SH-SY5Y (cell line): ENCODE measurements around the gene POLA1.

Experiments
- GATA2 ChIP-seq: IDR thresholded peaks from 2 replicates; pipeline ENCODE4 v1.6.1; 2011; ENCODE audit warnings: mild to moderate bottlenecking, low read depth, low read length
- GATA3 ChIP-seq: IDR thresholded peaks from 2 replicates; pipeline ENCODE4 v1.6.1; 2011; ENCODE audit warnings: low read depth, mild to moderate bottlenecking, low read length, moderate library complexity

The POLA1 gene

DNA sequence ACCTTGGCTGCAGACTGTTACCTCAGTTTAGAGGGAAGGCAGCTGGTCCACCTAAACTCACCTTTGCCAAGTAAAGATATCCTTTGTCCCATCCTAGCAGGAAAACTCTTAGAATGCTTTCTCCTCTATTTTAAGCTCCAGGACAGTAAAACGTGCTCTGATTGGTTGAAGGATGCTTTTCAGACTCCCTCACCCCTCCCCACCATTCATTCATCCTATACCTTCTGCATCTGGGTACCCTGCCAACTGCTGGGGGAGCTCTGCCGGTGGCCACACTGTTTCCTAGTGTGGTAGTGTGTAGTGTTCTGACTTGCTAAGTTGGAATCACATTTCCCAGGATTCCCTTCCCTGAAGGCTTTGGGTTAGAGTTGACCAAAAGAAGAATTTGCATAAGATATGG is 20.3 kb upstream of the POLA1 start:
- TF ChIP-seq GATA3 = no peak
- TF ChIP-seq GATA2 = no peak

DNA sequence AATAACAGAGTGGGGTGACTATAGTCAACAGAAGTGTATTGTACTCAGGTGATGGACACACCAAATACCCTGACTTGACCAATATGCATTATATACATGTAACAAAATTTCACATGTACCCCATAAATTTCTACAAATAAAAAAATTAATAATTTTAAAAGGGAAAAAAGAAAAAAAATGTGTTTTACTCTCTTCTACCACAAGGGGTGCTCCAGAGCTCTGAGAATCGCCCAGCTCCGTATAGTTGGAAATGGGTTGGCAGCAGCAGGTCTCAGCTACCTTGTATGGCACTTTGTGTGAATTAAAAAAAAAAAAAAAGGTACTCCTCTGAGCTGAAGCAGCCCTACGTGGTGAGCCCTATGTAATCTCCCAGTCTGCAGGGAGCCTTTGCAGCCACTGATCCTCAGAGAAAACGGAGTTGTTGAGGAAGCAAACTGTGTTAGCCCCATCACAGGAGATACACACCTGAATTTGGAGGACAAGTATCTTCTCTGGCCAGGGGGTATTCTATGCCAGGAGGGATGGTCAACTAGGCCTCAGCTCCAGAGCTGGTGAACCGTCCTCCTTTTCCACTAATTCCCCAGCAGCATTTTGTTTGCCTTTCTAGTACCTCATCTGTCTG is 17.2 kb upstream of the POLA1 start:
- no peak for TF ChIP-seq GATA3
- TF ChIP-seq GATA2 = no peak

DNA sequence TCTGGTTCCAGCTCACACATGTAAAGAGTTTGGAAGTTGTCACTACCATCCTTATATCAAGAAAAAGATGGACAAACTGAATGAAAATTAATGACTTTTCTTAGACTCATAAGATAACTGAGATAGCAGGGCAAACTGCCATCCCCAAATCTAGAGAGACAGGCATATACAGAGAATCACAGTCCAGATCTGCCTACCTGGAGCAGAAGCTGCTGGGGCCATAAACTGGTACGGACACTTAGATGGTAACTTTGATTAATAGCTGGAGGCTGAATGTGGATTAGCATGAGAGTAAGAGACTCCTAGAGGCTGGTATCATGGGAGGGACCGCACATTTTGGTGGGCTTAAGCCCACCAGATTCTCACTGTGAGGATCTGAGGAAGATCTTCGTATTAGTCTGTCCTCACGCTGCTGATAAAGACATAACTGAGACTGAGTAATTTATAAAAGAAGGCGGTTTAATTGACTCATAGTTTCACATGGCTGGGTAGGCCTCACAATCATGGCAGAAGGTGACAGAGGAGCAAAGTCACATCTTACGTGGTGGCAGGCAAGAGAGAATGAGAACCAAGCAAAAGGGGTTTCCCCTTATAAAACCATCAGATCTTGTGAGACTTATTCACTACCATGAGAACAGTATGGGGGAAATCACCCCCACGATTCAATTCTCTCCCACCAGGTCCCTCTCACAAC is 10.8 kb upstream of the POLA1 start:
- TF ChIP-seq GATA2 (no peak), GATA3 (no peak)

DNA sequence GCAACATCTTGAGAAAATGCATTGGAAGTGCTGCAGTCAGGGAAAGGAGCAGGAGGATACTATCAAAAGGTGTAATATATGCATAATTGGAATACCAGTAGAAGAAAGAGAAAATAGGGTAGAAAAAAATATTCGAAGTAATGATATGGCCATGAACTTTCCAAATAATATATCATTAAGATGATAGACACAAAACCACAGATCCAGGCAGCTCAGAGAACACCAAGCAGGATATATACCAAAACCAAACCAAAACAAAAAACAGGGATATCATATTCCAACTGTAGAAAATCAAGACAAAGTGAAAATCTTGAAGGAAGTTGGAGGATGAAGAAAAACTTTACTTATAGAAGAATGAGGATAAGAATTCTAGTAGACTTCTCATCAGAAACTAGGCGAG is 9.7 kb upstream of the POLA1 start:
- no peak for TF ChIP-seq GATA3
- TF ChIP-seq GATA2 = no peak

DNA sequence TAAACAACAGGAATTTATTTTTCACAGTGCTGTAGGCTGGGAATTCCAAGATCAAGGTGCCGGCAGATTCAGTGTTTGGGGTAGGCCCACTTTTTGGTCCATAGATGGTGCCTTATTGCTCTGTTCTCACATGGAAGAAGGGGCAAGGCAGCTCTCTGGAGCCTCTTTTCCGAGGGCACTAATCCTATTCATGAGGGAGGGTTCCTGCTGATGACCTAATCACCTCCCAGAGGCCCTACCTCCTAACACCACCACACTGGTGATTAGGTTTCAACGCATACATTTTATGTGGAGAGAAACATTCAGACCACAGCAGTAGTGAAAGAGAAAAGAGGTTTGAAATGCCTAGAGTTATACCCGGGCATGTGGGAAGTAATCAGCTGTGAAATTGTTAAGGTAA is 1.4 kb upstream of the POLA1 start:
- TF ChIP-seq GATA3 (no peak), GATA2 (no peak)

DNA sequence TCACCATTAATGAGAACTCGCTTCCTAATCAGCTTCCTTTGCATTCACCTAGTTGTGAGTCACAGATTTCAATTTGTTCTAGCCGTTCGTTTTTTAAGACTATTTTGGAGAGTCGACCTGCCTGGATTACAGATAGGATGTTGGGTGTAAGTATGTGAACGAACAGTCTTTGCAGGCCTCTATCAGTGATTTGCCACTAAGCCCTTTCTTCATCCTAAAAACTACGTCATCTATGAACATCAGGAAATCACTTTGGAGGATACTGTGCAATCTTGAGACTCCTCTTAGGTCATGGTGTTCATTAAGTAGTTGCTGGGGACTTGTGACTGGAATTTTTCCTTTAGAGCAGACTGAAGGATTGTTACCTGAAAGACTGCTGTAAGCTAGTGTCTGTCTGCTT is 1.1 kb downstream of the POLA1 start:
- TF ChIP-seq GATA2 (no peak), GATA3 (no peak)

DNA sequence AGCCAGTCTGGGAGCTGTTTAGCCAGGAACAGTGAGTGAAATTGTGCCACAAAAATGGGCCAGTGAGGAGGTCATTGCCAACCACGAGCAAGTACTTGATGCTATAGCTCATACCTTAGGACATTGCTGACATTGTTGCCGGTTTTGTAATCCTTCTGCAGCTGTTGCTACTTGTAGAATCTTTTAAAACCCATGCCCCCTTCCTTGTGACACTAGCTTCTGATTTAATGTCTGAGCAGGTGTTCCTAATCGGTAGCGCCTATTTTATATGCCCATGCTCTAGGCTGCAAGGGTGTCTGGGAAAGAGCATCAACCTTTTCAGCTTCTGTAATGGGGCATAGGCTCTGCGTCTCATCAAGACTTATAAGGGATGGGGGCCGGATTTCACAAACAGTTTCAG is 2.6 kb downstream of the POLA1 start:
- TF ChIP-seq GATA2 = no peak
- no peak for TF ChIP-seq GATA3

DNA sequence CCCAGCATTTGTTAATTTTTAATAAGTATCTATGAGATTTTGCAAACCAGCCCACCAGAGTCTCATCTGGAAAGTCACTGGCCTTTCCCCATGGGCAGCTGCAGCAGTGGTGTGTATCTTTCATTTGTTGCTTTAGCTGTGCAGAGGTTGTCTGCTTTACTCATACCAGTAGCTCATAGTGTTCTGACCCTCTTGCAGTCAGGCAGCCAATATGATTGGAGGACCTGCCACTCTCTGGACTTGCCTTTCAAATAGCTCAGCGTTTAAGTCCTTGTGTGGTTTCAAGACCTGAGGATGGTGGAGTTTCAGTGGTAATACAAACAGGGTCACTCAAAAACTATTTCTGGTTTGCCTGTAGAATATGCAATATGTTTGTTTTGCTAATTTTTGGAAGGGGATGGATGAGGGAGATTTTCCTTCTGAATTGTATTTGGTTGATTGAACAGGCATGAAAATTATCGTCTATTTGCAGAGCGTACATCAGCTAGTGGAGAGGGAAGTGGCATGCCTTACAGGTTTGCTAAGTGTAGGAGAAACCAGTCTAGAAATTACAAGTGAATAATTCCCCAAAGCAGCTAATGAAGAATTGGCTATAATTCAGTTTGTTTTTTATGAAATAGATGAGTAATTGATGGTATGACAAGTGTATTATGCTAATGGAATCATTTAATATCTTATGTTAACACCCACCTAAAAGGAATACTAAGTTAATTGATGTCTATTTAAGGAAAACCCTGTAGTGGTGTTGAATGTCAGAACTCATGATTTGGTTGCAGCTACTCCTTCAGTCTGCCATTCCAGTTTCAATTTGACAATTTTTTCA is 8.9 kb downstream of the POLA1 start:
- TF ChIP-seq GATA2 = no peak
- TF ChIP-seq GATA3 = no peak

DNA sequence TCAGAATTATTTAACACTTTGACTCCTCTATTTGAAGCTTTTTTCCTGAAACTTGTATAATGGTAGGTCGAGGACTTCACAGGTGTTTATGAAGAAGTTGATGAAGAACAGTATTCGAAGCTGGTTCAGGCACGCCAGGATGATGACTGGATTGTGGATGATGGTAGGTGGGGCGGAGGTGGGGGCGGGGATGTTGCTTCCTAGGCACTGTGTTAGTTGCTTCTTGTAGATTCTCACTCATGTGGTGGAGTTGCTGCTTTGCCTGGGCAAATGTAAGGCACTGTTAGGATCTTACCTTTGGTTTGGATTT is 9.4 kb downstream of the POLA1 start:
- TF ChIP-seq GATA2 (no peak), GATA3 (no peak)

DNA sequence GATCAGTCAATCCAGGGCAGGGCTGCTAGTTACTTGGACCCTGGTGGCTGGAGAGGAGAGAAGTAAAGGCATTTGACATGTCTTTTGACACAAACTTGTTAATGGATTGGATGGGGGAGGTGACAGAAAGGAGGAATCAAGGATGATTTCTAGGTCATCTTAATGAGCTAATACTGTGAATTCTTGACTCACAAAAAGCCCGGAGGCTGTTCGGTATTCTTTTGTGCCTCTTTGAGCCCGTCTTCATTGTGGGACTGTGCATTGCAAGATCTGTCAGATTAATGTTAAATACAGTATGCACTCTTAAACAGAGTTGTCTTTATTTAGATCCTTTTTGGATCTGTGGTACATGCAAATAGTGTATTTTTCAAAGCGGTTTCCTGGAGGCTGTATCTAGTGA is 25.1 kb downstream of the POLA1 start:
- no peak for TF ChIP-seq GATA3
- no peak for TF ChIP-seq GATA2

DNA sequence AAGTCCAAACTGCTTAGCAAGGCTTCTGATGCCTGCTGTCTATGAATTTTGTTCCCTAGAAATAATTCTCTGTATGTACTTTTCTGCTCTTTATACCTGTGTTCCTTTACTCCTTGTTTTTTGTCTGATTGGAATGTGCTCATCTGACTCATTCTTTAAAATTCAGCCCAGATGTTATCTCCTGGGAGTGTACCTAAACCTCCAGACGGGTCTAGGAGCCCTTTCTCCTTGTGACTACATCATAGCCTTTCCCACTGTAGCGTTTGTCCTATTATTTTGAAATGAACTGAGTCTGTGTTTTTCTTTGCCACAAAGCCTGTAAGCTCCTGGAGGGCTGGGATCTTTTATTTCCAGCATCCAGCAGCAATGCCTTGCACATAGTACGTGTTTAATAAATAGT is 26.3 kb downstream of the POLA1 start:
- TF ChIP-seq GATA2 = no peak
- no peak for TF ChIP-seq GATA3

DNA sequence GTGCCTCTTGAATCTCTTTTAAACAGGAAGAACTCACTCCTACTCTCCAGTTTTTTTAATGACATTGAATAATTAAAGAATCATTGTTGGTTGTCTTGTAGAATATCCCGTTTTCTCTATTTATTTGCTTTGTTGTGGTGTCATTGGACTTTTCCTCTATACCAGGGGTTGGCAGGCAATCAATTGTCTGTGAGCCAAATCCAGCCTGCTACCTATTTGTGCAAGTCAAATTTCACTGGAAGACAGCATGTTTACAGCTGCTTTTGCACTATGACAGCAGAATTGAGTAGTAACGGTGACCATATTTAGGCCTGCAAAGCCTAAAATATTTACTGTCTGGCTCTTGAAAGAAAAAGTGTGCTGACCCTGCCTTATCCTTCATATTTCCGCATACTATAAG is 34.8 kb downstream of the POLA1 start:
- TF ChIP-seq GATA2 (no peak), GATA3 (no peak)

DNA sequence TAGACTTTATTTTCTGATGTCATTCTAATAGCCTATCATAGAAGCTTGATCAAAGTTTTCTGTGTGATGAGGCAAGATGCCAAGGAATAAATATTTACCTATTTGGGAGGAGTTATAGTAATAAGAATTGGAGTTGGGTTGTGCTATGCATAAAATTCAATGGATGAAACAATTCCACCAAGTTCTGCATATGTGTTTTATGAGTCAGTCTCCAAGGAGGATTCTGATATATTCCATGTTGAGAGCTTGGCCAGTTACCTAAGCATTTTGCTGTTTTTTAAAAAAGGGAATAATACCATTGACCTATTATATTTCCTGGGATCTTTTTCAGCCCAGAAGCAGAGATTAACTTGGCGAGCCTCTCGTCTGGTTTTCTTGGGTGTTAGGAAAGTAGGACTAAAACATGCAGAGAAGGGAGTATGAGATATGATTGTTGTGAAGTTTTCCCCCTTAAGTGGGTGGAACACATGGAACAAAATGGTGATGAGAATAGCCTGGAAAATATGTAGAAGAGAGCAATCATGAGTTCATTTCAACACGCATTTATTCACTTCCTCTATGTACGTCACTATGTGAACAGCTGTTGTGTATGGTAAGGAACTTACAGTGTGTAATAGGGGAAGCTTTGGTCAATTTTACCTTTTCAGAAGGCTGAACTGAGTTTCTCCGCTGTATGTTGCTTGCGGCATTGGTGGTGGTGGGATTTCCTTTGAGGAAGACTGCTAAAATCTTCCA is 39.2 kb downstream of the POLA1 start:
- TF ChIP-seq GATA3 = no peak
- TF ChIP-seq GATA2 = no peak

DNA sequence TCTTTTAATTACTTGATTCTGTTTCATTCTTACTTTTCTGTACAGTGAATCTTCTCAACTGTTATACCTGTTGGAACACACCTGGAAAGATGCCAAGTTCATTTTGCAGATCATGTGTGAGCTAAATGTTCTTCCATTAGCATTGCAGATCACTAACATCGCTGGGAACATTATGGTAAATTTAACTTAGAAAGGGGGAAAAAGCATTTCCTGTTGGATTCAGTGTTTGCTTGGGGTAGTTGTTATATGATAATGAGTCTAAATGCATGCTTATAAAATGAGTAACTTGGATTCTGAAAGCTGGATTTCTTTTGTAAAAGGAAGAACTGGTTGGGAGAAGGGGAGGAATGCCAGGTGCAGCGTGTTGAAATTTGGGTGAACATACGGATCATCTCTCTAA is 47.6 kb downstream of the POLA1 start:
- TF ChIP-seq GATA2 = no peak
- no peak for TF ChIP-seq GATA3
